Astrocyte (in vitro differentiated cells and primary cell): ENCODE results near the gene MED13L.

Source experiments
- CTCF ChIP-seq: IDR thresholded peaks from 2 replicates; pipeline ENCODE4 v1.5.1; 2011; ENCODE audit warnings: low read depth, mild to moderate bottlenecking, inconsistent platforms, low read length, moderate library complexity; ENCODE audit not compliant: insufficient read depth
- EZH2 ChIP-seq: IDR thresholded peaks from 2 replicates; pipeline ENCODE4 v1.6.1; 2012; ENCODE audit warnings: mild to moderate bottlenecking, low read length, inconsistent platforms; ENCODE audit not compliant: insufficient read depth

DNA sequence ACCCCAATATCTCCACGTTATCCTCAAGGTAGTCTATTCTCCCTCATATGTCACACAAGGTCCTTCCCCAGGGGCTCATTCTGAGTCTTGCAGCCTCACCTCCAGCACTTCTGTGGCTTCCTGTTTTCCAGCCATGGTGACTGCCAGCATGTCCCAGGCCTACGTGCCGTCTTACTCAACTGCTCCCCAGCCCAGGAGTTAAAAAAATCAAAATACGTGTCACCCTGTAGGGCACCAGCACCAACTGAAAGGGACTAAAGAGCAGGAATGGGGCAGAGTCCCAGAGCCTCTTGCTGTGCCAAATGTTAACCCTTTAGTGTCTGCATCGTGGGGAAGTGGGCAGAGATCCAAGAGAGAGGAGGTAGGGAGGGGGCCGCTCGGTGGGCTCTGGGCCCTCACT lies 37.0 kb upstream of the MED13L start:
- no peak for TF ChIP-seq CTCF
- TF ChIP-seq EZH2 = no peak
